ENCODE results near the gene PLK5. TPM values are rescaled to one million over a fixed set of nuclear protein-coding genes. Genes with fewer than 3 reads are reported as not detected.

Gene PLK5
- total and polyA plus RNA-seq, 2 of the 4 experiments (the other 2 are of a cell fraction) = not detected

GRCh38 chr19:1556390-1557070 is 32.7 kb downstream of the PLK5 start:
- Histone ChIP-seq H4K5ac (ENCODE audit: low read depth, low read length) (no peak overlapping the region), H3K4me1 (ENCODE audit: control insufficient read depth, insufficient read depth, low read length) (peaks cover 2% of the 10 kb centered on the region; the same call in 1 of the 2 replicates), H3K79me1 (ENCODE audit: low read depth in 1 of 2, low read length in 2 of 2) (peaks cover 9 to 43% of the 10 kb centered on the region in 2 experiments; a peak in 3 of 4 replicates), H3K4me3 (ENCODE audit: insufficient read depth, low read depth, low read length) (no peak overlapping the region), H3K9me3 (ENCODE audit: control insufficient read depth, insufficient read depth, low read length) (no peaks in the 10 kb centered on the region), H2AK5ac (ENCODE audit: low read depth, low read length) (no peak overlapping the region), H2BK15ac (ENCODE audit: low read depth, low read length) (no peak overlapping the region), H3K27me3 (ENCODE audit: control insufficient read depth, insufficient read depth, low read length) (no peaks in the 10 kb centered on the region), H4K20me1 (ENCODE audit: insufficient read depth, low read length) (peaks cover 49% of the 10 kb centered on the region), H3K56ac (ENCODE audit: extremely low read depth, insufficient read depth, low read length) (no peak overlapping the region), H3K27ac (ENCODE audit: insufficient read depth, low read length) (no peak overlapping the region), H4K8ac (ENCODE audit: low read depth in 2 of 2, low read length in 2 of 2) (no peak overlapping the region), H2BK20ac (ENCODE audit: low read depth, low read length) (no peak overlapping the region), H3K18ac (ENCODE audit: low read depth, low read length) (no peak overlapping the region), H2AFZ (replicated peaks; ENCODE audit: low read length, poor library complexity) (peak overlapping the region; percentile 21), H4K91ac (ENCODE audit: insufficient read depth, low read depth, low read length) (no peak overlapping the region), H3K14ac (replicated peaks; ENCODE audit: low read depth, low read length) (no peak overlapping the region), H3K9ac (ENCODE audit: low read depth, low read length) (no peak overlapping the region), H2BK5ac (ENCODE audit: low read depth, low read length, poor library complexity, severe bottlenecking) (no peak overlapping the region), H3K9me1 (ENCODE audit: insufficient read depth, low read length) (peaks cover 9% of the 10 kb centered on the region; the same call in 1 of the 2 replicates), H3K4ac (ENCODE audit: low read depth, low read length) (no peak overlapping the region), H2BK120ac (ENCODE audit: low read depth, low read length) (no peak overlapping the region), H3K36me3 (ENCODE audit: control insufficient read depth, insufficient read depth, low read length) (peaks cover 29% of the 10 kb centered on the region), H3K23ac (ENCODE audit: low read depth, low read length) (no peak overlapping the region), H3K4me2 (ENCODE audit: low read depth, low read length) (no peak overlapping the region), H2AK9ac (replicated peaks; ENCODE audit: low read depth, low read length, poor library complexity) (no peak overlapping the region)
- TF ChIP-seq CTCF (conservative IDR thresholded peaks at IDR 0.05; ENCODE audit: low read depth, low read length) (no peak), RFX5 (IDR thresholded peaks at IDR 0.05; ENCODE audit: low read depth, low read length) (no peak), RAD21 (IDR thresholded peaks at IDR 0.05; ENCODE audit: low read length) (no peak)
- BruUV-seq (replicated peaks) = TSS peak; percentile 63
- ATAC-seq (ENCODE audit: low read depth) = no peak
- intact Hi-C loops (cut with micrococcal nuclease) (no loop called here), dilution Hi-C loops (cut with HindIII; ENCODE audit: low sequenced_read_pairs, unreplicated experiment) (no loop called here), in situ Hi-C loops (cut with MboI; ENCODE audit: low sequenced_read_pairs) (no loop called here)
- ChIA-PET CTCF (no interaction called here), POLR2A (ENCODE audit: unreplicated experiment) (no interaction called here)
- no peak for DNase-seq
- 99% methylated on average over 34 of the region's 66 CpGs; no CpG with 5 or more reads in 1 of the 2 experiments for WGBS, 2 experiments (ENCODE audit: extremely low coverage in 2 of 2, insufficient read length in 1 of 2)

All from IMR-90 (cell line).